Left ventricle myocardium inferior (tissue), 1 donor: ENCODE data around the gene FOXR1. TPM values are rescaled to one million over a fixed set of nuclear protein-coding genes. Genes with fewer than 3 reads are reported as not detected.
"Not testable (repeated sequence)": the region's sequence is repeated elsewhere in the genome, so short reads cannot be mapped to it uniquely, and the experiment has no call there.

ENCODE experiments used
- DNase-seq: peaks from one replicate; pipeline ENCODE4 v3.0.0-alpha.2; 2020
- H3K27ac ChIP-seq: fragments of 200-600 bp; replicated peaks from 2 replicates; pipeline ENCODE4 v1.8.0; 2021
- H3K27me3 ChIP-seq: fragments of 200-600 bp; 2 replicates; pipeline ENCODE4 v1.8.0; 2021; ENCODE audit warnings: low read depth
- H3K36me3 ChIP-seq: fragments of 200-600 bp; 2 replicates; pipeline ENCODE4 v1.8.0; 2021
- H3K4me1 ChIP-seq: fragments of 200-600 bp; 2 replicates; pipeline ENCODE4 v1.8.0; 2021
- H3K4me3 ChIP-seq: fragments of 200-600 bp; 2 replicates; pipeline ENCODE4 v1.8.0; 2021; ENCODE audit warnings: mild to moderate bottlenecking, moderate library complexity
- H3K9me3 ChIP-seq: fragments of 200-600 bp; replicated peaks from 2 replicates; pipeline ENCODE4 v1.8.0; 2021
- CTCF ChIP-seq: fragments of 200-600 bp; IDR thresholded peaks from 2 replicates; pipeline ENCODE4 v1.8.0; 2021; ENCODE audit warnings: antibody characterized with exemption, mild to moderate bottlenecking, borderline replicate concordance
- intact Hi-C: fragments of 100-400 bp; cut with micrococcal nuclease; formaldehyde crosslinking; loops from one replicate; pipeline ENCODE4 v1.11.0; 2022
- total RNA-seq: library from RNA; stranded (reverse); fragmentation: NEBNext Ultra II Directional; extraction: Animal tissue kit (Norgen Biotek cat#: 25700); gene quantifications from one replicate; pipeline ENCODE4 v1.2.1, GENCODE V29; 2021
- donor health status: DM: no; HTN: yes; CAD: no; lungs with severe emphysema.

The FOXR1 gene
- total RNA-seq, 1 donor from 2014 or later: not detected

- Histone ChIP-seq H3K36me3 (no peaks in the 10 kb centered on the region), H3K27me3 (peaks cover 65% of the 10 kb centered on the region), H3K4me1 (no peaks in the 10 kb centered on the region), H3K27ac (no peak overlapping the region), H3K9me3 (no peaks in the 10 kb centered on the region), H3K4me3 (no peak overlapping the region)
- TF ChIP-seq CTCF: no peak
- intact Hi-C loops: no loop called here
- DNase-seq: no peak
Observed at GRCh38 chr11:118939404-118939915, 32.1 kb upstream of the FOXR1 start.

GRCh38 chr11:118939953-118940598 is 31.5 kb upstream of the FOXR1 start:
- intact Hi-C loops: no loop called here
- no peaks in the 10 kb centered on the region for H3K36me3 ChIP-seq
- DNase-seq: no peak

GRCh38 chr11:118947091-118947490 is 24.5 kb upstream of the FOXR1 start:
- intact Hi-C loops: no loop called here
- no peak for DNase-seq
- TF ChIP-seq CTCF: no peak
- H3K27me3 ChIP-seq: peaks cover 52% of the 10 kb centered on the region
- H3K4me1 ChIP-seq: no peaks in the 10 kb centered on the region
- no peak overlapping the region for H3K4me3 ChIP-seq
- no peaks in the 10 kb centered on the region for H3K9me3 ChIP-seq
- H3K36me3 ChIP-seq: no peaks in the 10 kb centered on the region
- no peak overlapping the region for H3K27ac ChIP-seq

More at GRCh38 chr11:118939953-118940598, 31.5 kb upstream of the FOXR1 start:
- no peaks in the 10 kb centered on the region for H3K4me1 ChIP-seq
- H3K27ac ChIP-seq: no peak overlapping the region
- no peak for TF ChIP-seq CTCF
- peaks cover 70% of the 10 kb centered on the region for H3K27me3 ChIP-seq
- H3K9me3 ChIP-seq: no peaks in the 10 kb centered on the region
- H3K4me3 ChIP-seq: no peak overlapping the region

- intact Hi-C loops: no loop called here
- no peak for TF ChIP-seq CTCF
- Histone ChIP-seq H3K4me1 (no peaks in the 10 kb centered on the region), H3K4me3 (no peak overlapping the region), H3K27ac (no peak overlapping the region), H3K27me3 (peaks cover 53% of the 10 kb centered on the region), H3K36me3 (no peaks in the 10 kb centered on the region), H3K9me3 (no peaks in the 10 kb centered on the region)
- DNase-seq: no peak
Observed at GRCh38 chr11:118948000-118948399, 23.6 kb upstream of the FOXR1 start.

GRCh38 chr11:118953265-118953664 is 18.3 kb upstream of the FOXR1 start:
- no peak for DNase-seq
- Histone ChIP-seq H3K9me3 (no peaks in the 10 kb centered on the region), H3K4me1 (no peaks in the 10 kb centered on the region), H3K27me3 (peaks cover 44% of the 10 kb centered on the region), H3K36me3 (no peaks in the 10 kb centered on the region), H3K27ac (no peak overlapping the region), H3K4me3 (no peak overlapping the region)
- no peak for TF ChIP-seq CTCF
- intact Hi-C loops: loop anchor here (10.0 kb wide), 1 partner anchor 48 kb away; no protein-coding TSS in a partner anchor

GRCh38 chr11:118953976-118954375 is 17.6 kb upstream of the FOXR1 start:
- H3K36me3 ChIP-seq, H3K27ac ChIP-seq, DNase-seq, H3K4me3 ChIP-seq, H3K9me3 ChIP-seq, H3K4me1 ChIP-seq: not testable (repeated sequence)
- H3K27me3 ChIP-seq: peaks cover 44% of the 10 kb centered on the region
- intact Hi-C loops: loop anchor here (10.0 kb wide), 1 partner anchor 49 kb away; no protein-coding TSS in a partner anchor
